ENCODE results near the gene PRDM4. TPM values are rescaled to one million over a fixed set of nuclear protein-coding genes. Genes with fewer than 3 reads are reported as not detected.

PRDM4 gene, protein sequence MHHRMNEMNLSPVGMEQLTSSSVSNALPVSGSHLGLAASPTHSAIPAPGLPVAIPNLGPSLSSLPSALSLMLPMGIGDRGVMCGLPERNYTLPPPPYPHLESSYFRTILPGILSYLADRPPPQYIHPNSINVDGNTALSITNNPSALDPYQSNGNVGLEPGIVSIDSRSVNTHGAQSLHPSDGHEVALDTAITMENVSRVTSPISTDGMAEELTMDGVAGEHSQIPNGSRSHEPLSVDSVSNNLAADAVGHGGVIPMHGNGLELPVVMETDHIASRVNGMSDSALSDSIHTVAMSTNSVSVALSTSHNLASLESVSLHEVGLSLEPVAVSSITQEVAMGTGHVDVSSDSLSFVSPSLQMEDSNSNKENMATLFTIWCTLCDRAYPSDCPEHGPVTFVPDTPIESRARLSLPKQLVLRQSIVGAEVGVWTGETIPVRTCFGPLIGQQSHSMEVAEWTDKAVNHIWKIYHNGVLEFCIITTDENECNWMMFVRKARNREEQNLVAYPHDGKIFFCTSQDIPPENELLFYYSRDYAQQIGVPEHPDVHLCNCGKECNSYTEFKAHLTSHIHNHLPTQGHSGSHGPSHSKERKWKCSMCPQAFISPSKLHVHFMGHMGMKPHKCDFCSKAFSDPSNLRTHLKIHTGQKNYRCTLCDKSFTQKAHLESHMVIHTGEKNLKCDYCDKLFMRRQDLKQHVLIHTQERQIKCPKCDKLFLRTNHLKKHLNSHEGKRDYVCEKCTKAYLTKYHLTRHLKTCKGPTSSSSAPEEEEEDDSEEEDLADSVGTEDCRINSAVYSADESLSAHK
- 18.2 to 21.4 TPM (median 20.5 TPM) in 3 replicates for total RNA-seq (2021)
- percentile 85 among the genes with signal in this experiment for Bru-seq, nascent RNA
- long read RNA-seq, experiment 1, full-length matches to known transcripts: 58 of 107 reads
- long read RNA-seq, experiment 1, partial matches to known transcripts: 17 of 107 reads
- long read RNA-seq, experiment 1, other reads (novel, unspliced or antisense): 32 of 107 reads
- long read RNA-seq, experiment 2, full-length matches to known transcripts: 4 of 16 reads
- long read RNA-seq, experiment 2, partial matches to known transcripts: 9 of 16 reads
- long read RNA-seq, experiment 2, other reads (novel, unspliced or antisense): 3 of 16 reads
- long read RNA-seq, experiment 3: 0 reads

DNA sequence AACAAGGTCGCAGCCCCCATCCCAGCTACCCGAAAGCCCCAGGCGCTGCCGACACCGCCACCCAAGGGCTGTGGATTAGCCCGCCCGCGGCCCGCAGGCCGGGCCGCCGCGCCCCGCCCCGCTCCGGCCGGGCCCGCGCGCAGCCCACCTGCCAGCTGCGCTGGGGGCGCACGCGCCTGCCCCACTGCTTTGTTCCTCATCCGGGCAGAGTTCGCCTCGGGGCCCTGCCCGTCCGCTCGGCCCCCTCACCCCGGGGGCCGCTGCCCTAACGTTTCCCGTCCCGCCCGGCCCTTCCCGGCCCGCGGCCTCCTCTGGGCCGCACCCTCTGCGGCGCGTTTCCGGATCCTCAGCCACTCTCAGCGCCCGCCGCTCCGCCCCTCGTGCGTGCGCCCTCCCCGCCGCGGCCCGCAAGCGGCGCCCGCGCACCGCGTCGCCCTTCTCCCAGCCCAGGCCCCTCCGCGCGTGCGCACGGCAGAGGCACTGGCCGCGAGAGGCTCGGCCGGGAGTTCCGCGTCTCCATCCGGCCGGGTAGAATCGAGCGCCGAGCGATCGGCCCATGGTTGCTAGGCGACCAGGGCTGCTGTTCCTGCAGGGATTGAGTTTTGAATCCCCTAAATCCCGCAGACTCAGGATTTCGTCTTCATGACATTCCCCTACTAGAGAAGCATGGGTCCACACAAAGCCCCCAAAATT, at the start of gene PRDM4:
Gene PRDM4 (minus strand): TSS at position 329 of the 693 bp plus-strand sequence. CDS start 622 bp downstream, outside the sequence.
- Mint-ChIP-seq H3K9me3 (no peaks in the 10 kb centered on the region), H3K27me3 (ENCODE audit: low read depth) (peaks cover 17% of the 10 kb centered on the region), H3K36me3 (peaks cover 9% of the 10 kb centered on the region), H3K4me3 (peak within 1 kb of the TSS; percentile 88), H3K27ac (peak within 1 kb of the TSS; percentile 34), H3K4me1 (peaks cover 14% of the 10 kb centered on the region)
- ATAC-seq: peak; percentile 92
- ChIA-PET CTCF (interaction anchor here (0.8 to 2.2 kb wide), 5 partner anchors 90 to 151 kb away, joined by 3 to 15 read pairs (median 3); no protein-coding TSS in a partner anchor), POLR2A (no interaction called here)
- peak; percentile 92 for DNase-seq (ENCODE audit: low spot score)
- TF ChIP-seq, protein P1, sequence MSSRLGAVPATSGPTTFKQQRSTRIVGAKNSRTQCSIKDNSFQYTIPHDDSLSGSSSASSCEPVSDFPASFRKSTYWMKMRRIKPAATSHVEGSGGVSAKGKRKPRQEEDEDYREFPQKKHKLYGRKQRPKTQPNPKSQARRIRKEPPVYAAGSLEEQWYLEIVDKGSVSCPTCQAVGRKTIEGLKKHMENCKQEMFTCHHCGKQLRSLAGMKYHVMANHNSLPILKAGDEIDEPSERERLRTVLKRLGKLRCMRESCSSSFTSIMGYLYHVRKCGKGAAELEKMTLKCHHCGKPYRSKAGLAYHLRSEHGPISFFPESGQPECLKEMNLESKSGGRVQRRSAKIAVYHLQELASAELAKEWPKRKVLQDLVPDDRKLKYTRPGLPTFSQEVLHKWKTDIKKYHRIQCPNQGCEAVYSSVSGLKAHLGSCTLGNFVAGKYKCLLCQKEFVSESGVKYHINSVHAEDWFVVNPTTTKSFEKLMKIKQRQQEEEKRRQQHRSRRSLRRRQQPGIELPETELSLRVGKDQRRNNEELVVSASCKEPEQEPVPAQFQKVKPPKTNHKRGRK (CRISPR knock-in tag; IDR thresholded peaks at IDR 0.05; ENCODE audit: borderline replicate concordance): no peak
- TF ChIP-seq ZNF671 (CRISPR knock-in tag; IDR thresholded peaks at IDR 0.05) (no peak), NFATC4 (CRISPR knock-in tag; IDR thresholded peaks at IDR 0.05) (no peak), SMAD4 (CRISPR knock-in tag; IDR thresholded peaks at IDR 0.05) (no peak), ZNF121 (CRISPR knock-in tag; IDR thresholded peaks at IDR 0.05) (no peak), SOX15 (CRISPR knock-in tag; IDR thresholded peaks at IDR 0.05) (no peak), ZNF396 (CRISPR knock-in tag; IDR thresholded peaks at IDR 0.05; ENCODE audit: borderline replicate concordance) (no peak), ETV6 (CRISPR knock-in tag; IDR thresholded peaks at IDR 0.05) (peak; percentile 65), ZBTB21 (CRISPR knock-in tag; IDR thresholded peaks at IDR 0.05; ENCODE audit: borderline replicate concordance) (no peak), ZNF423 (CRISPR knock-in tag; IDR thresholded peaks at IDR 0.05) (no peak), EMX1 (CRISPR knock-in tag; IDR thresholded peaks at IDR 0.05) (no peak), TEAD1 (CRISPR knock-in tag; IDR thresholded peaks at IDR 0.05) (no peak), ZNF219 (CRISPR knock-in tag; IDR thresholded peaks at IDR 0.05; ENCODE audit: borderline replicate concordance) (no peak), MXD4 (CRISPR knock-in tag; IDR thresholded peaks at IDR 0.05; ENCODE audit: borderline replicate concordance) (no peak)
- TF ChIP-seq, protein P2, sequence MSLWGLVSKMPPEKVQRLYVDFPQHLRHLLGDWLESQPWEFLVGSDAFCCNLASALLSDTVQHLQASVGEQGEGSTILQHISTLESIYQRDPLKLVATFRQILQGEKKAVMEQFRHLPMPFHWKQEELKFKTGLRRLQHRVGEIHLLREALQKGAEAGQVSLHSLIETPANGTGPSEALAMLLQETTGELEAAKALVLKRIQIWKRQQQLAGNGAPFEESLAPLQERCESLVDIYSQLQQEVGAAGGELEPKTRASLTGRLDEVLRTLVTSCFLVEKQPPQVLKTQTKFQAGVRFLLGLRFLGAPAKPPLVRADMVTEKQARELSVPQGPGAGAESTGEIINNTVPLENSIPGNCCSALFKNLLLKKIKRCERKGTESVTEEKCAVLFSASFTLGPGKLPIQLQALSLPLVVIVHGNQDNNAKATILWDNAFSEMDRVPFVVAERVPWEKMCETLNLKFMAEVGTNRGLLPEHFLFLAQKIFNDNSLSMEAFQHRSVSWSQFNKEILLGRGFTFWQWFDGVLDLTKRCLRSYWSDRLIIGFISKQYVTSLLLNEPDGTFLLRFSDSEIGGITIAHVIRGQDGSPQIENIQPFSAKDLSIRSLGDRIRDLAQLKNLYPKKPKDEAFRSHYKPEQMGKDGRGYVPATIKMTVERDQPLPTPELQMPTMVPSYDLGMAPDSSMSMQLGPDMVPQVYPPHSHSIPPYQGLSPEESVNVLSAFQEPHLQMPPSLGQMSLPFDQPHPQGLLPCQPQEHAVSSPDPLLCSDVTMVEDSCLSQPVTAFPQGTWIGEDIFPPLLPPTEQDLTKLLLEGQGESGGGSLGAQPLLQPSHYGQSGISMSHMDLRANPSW (CRISPR knock-in tag; conservative IDR thresholded peaks at IDR 0.05; ENCODE audit: low read depth): 0 out of 2 replicates have a peak, but pooled peaks have one; percentile 67
- TF ChIP-seq, protein P3, sequence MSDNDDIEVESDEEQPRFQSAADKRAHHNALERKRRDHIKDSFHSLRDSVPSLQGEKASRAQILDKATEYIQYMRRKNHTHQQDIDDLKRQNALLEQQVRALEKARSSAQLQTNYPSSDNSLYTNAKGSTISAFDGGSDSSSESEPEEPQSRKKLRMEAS (CRISPR knock-in tag; IDR thresholded peaks at IDR 0.05): 0 out of 2 replicates have a peak, but pooled peaks have one; percentile 39
- TF ChIP-seq, protein P4, sequence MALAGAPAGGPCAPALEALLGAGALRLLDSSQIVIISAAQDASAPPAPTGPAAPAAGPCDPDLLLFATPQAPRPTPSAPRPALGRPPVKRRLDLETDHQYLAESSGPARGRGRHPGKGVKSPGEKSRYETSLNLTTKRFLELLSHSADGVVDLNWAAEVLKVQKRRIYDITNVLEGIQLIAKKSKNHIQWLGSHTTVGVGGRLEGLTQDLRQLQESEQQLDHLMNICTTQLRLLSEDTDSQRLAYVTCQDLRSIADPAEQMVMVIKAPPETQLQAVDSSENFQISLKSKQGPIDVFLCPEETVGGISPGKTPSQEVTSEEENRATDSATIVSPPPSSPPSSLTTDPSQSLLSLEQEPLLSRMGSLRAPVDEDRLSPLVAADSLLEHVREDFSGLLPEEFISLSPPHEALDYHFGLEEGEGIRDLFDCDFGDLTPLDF (CRISPR knock-in tag; IDR thresholded peaks at IDR 0.05): no peak
- TF ChIP-seq, protein P5, sequence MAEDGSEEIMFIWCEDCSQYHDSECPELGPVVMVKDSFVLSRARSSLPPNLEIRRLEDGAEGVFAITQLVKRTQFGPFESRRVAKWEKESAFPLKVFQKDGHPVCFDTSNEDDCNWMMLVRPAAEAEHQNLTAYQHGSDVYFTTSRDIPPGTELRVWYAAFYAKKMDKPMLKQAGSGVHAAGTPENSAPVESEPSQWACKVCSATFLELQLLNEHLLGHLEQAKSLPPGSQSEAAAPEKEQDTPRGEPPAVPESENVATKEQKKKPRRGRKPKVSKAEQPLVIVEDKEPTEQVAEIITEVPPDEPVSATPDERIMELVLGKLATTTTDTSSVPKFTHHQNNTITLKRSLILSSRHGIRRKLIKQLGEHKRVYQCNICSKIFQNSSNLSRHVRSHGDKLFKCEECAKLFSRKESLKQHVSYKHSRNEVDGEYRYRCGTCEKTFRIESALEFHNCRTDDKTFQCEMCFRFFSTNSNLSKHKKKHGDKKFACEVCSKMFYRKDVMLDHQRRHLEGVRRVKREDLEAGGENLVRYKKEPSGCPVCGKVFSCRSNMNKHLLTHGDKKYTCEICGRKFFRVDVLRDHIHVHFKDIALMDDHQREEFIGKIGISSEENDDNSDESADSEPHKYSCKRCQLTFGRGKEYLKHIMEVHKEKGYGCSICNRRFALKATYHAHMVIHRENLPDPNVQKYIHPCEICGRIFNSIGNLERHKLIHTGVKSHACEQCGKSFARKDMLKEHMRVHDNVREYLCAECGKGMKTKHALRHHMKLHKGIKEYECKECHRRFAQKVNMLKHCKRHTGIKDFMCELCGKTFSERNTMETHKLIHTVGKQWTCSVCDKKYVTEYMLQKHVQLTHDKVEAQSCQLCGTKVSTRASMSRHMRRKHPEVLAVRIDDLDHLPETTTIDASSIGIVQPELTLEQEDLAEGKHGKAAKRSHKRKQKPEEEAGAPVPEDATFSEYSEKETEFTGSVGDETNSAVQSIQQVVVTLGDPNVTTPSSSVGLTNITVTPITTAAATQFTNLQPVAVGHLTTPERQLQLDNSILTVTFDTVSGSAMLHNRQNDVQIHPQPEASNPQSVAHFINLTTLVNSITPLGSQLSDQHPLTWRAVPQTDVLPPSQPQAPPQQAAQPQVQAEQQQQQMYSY (CRISPR knock-in tag; IDR thresholded peaks at IDR 0.05): no peak
- TF ChIP-seq, protein P6, sequence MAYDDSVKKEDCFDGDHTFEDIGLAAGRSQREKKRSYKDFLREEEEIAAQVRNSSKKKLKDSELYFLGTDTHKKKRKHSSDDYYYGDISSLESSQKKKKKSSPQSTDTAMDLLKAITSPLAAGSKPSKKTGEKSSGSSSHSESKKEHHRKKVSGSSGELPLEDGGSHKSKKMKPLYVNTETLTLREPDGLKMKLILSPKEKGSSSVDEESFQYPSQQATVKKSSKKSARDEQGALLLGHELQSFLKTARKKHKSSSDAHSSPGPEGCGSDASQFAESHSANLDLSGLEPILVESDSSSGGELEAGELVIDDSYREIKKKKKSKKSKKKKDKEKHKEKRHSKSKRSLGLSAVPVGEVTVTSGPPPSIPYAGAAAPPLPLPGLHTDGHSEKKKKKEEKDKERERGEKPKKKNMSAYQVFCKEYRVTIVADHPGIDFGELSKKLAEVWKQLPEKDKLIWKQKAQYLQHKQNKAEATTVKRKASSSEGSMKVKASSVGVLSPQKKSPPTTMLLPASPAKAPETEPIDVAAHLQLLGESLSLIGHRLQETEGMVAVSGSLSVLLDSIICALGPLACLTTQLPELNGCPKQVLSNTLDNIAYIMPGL (CRISPR knock-in tag; IDR thresholded peaks at IDR 0.05): peak; percentile 65
